ENCODE data around the gene MTSS2.

GRCh38 chr16:70691223-70692129, 5.6 kb upstream of the MTSS2 start:
- no peak for TF ChIP-seq YY1 (IDR thresholded peaks at IDR 0.05; ENCODE audit: insufficient read depth, insufficient read length)
- TF ChIP-seq ZNF274 (IDR thresholded peaks at IDR 0.05; ENCODE audit: low read depth, low read length), result no peak
- no peak for TF ChIP-seq SUZ12 (IDR thresholded peaks at IDR 0.05; ENCODE audit: extremely low read depth, insufficient read depth, insufficient read length)
